Endothelial cell of umbilical vein (primary cell): ENCODE data around the gene RGS7BP. TPM values are rescaled to one million over a fixed set of nuclear protein-coding genes. Genes with fewer than 3 reads are reported as not detected.

ENCODE experiments used
- BruUV-seq: library from RNA; stranded (reverse); fragments of 400-500 nt; replicated peaks from 2 replicates; lab custom pipeline; 2021; lab: Mats Ljungman, UMichigan
- CTCF ChIA-PET: fragments of 300-600, 350-600 bp; sonication (Branson Sonifier 250); formaldehyde crosslinking; loops from one replicate; lab custom pipeline; 2021; ENCODE audit warnings: antibody characterized with exemption, inconsistent platforms; lab: Charles Lee
- POLR2A ChIA-PET: fragments of 300-600, 350-600 bp; sonication (Branson Sonifier 250); formaldehyde crosslinking; loops from one replicate; lab custom pipeline; 2021; ENCODE audit warnings: antibody characterized with exemption, inconsistent platforms; lab: Charles Lee
- DNase-seq: peaks from one replicate; pipeline ENCODE4 v3.0.0-alpha.2; 2011; ENCODE audit warnings: low read depth, low spot score
- FAIRE-seq: peaks from 2 replicates; lab custom pipeline; 2011; peaks lifted over from hg19 to GRCh38; lab: Jason Lieb, UNC
- H2AFZ ChIP-seq: 2 replicates; pipeline ENCODE4 v1.6.0; 2012; ENCODE audit warnings: low read depth, low read length, control low read depth, inconsistent platforms
- H3K27ac ChIP-seq: 2 replicates; pipeline ENCODE4 v1.5.1; 2011; ENCODE audit warnings: low read depth, mild to moderate bottlenecking, control low read depth, low read length, moderate library complexity; ENCODE audit not compliant: insufficient read depth
- H3K27me3 ChIP-seq, 2 experiments: 2 replicates each; pipeline versions ENCODE4 v1.6.0 to v1.6.1; 2011; ENCODE audit warnings: low read length in 2 of 2, mixed read lengths in 1 of 2; ENCODE audit not compliant: control insufficient read depth in 2 of 2, insufficient read depth in 2 of 2
- H3K36me3 ChIP-seq, 2 experiments: 2 replicates in 1 of 2; 3 replicates in 1 of 2; pipeline ENCODE4 v1.5.1; 2011; ENCODE audit warnings: low read length in 2 of 2, mild to moderate bottlenecking in 1 of 2, moderate library complexity in 1 of 2; ENCODE audit not compliant: control insufficient read depth in 2 of 2, insufficient read depth in 2 of 2; ENCODE audit errors: extremely low read depth in 1 of 2
- H3K4me1 ChIP-seq: 3 replicates; pipeline ENCODE4 v1.5.1; 2011; ENCODE audit warnings: mild to moderate bottlenecking, low read length; ENCODE audit not compliant: control insufficient read depth, insufficient read depth; ENCODE audit errors: extremely low read depth
- H3K4me2 ChIP-seq: 2 replicates; pipeline ENCODE4 v1.6.1; 2011; ENCODE audit warnings: low read length, control low read depth, mixed read lengths; ENCODE audit not compliant: insufficient read depth
- H3K4me3 ChIP-seq, 3 experiments: fragments of 200-600 bp in 1 of 3; sonication (generic), shearing (Covaris generic) in 1 of 3; replicated peaks in 1 of 3; 2 replicates each; pipeline ENCODE4 v1.5.1; 2011 to 2016; ENCODE audit warnings: control low read depth in 3 of 3, low read length in 3 of 3, mild to moderate bottlenecking in 2 of 3, inconsistent platforms in 1 of 3, low read depth in 1 of 3, moderate library complexity in 1 of 3; ENCODE audit not compliant: insufficient read depth in 1 of 3
- H3K79me2 ChIP-seq: 2 replicates; pipeline ENCODE4 v1.6.0; 2012; ENCODE audit warnings: low read length, inconsistent platforms; ENCODE audit not compliant: control insufficient read depth, insufficient read depth
- H3K9ac ChIP-seq: replicated peaks from 2 replicates; pipeline ENCODE3; 2011; ENCODE audit warnings: low read length, control low read depth; ENCODE audit not compliant: insufficient read depth; ENCODE audit errors: extremely low read depth
- H3K9me1 ChIP-seq: replicated peaks from 3 replicates; pipeline ENCODE4 v1.6.0; 2011; ENCODE audit warnings: mild to moderate bottlenecking, low read length; ENCODE audit not compliant: control insufficient read depth, insufficient read depth; ENCODE audit errors: extremely low read depth
- H3K9me3 ChIP-seq: replicated peaks from 2 replicates; pipeline ENCODE4 v1.5.1; 2012; ENCODE audit warnings: low read length, inconsistent platforms; ENCODE audit not compliant: control insufficient read depth, insufficient read depth
- H4K20me1 ChIP-seq: replicated peaks from 2 replicates; pipeline ENCODE3; 2011; ENCODE audit warnings: mild to moderate bottlenecking, low read length; ENCODE audit not compliant: control insufficient read depth, insufficient read depth; ENCODE audit errors: extremely low read depth
- CTCF ChIP-seq, 2 donors: IDR thresholded peaks; 1 replicate in 1 of 2; 2 replicates in 1 of 2; pipeline ENCODE4 v1.5.1; 2011; ENCODE audit warnings: low read length in 2 of 2, mild to moderate bottlenecking in 2 of 2, moderate library complexity in 2 of 2, control low read depth in 1 of 2, inconsistent platforms in 1 of 2, low read depth in 1 of 2; ENCODE audit not compliant: insufficient read depth in 1 of 2; ENCODE audit errors: extremely low read depth in 1 of 2
- EZH2 ChIP-seq: IDR thresholded peaks from 2 replicates; pipeline ENCODE4 v1.6.1; 2012; ENCODE audit warnings: borderline replicate concordance, low read depth, mild to moderate bottlenecking, moderate library complexity, low read length, inconsistent platforms; ENCODE audit not compliant: severe bottlenecking
- FOS ChIP-seq: IDR thresholded peaks from 2 replicates; pipeline ENCODE4 v1.6.1; 2011; ENCODE audit warnings: mild to moderate bottlenecking, low read length, moderate library complexity, borderline replicate concordance; ENCODE audit not compliant: insufficient read depth
- GATA2 ChIP-seq: IDR thresholded peaks from 2 replicates; pipeline ENCODE4 v1.7.0; 2011; ENCODE audit warnings: low read depth, mild to moderate bottlenecking, moderate library complexity, mixed read lengths, low read length; ENCODE audit not compliant: insufficient read length, insufficient read depth
- JUN ChIP-seq: IDR thresholded peaks from 2 replicates; pipeline ENCODE4 v1.6.1; 2011; ENCODE audit warnings: borderline replicate concordance, low read depth; ENCODE audit not compliant: insufficient read length, insufficient read depth
- MAX ChIP-seq: IDR thresholded peaks from 2 replicates; pipeline ENCODE4 v1.6.1; 2011; ENCODE audit not compliant: insufficient read depth, insufficient read length
- MYC ChIP-seq: IDR thresholded peaks from one replicate; pipeline ENCODE4 v1.6.1; 2011; ENCODE audit warnings: mild to moderate bottlenecking, low read depth, low read length
- POLR2A ChIP-seq: IDR thresholded peaks from 2 replicates; pipeline ENCODE4 v1.6.1; 2012; ENCODE audit warnings: low read depth, mild to moderate bottlenecking, control low read depth, low read length
- POLR2AphosphoS5 ChIP-seq: IDR thresholded peaks from 2 replicates; pipeline ENCODE4 v1.6.1; 2012; ENCODE audit warnings: low read depth, mild to moderate bottlenecking, control low read depth, low read length, moderate library complexity; ENCODE audit not compliant: insufficient read depth
- dilution Hi-C: fragments of 300-500 bp; cut with MboI; formaldehyde crosslinking; loops from one replicate; pipeline ENCODE4 v1.15.0; 2019; ENCODE audit warnings: low sequenced_read_pairs; ENCODE audit not compliant: extremely low pct_ligation_motif_present
- intact Hi-C: fragments of 100-400 bp; cut with micrococcal nuclease; formaldehyde crosslinking; loops from one replicate; pipeline ENCODE4 v1.10.0; 2022
- polyA plus RNA-seq, 4 experiments: library from polyadenylated mRNA; depleted of rRNA in 3 of 4; stranded (reverse) in 3 of 4; unstranded in 1 of 4; fragments of >200 nt; gene quantifications; 2 replicates each; pipeline versions ENCODE4 v1.2.1 to v1.2.3, GENCODE V29; 2011 to 2012; ENCODE audit warnings: missing spikeins in 1 of 4
- total RNA-seq: library from RNA; stranded (reverse); gene quantifications from 2 replicates; pipeline ENCODE4 v1.2.3, GENCODE V29; 2021

RGS7BP gene
- total and polyA plus RNA-seq, 2 donors (not counting 3 experiments of a cell fraction or from before 2014, with no cell fraction given) = 0.51 to 2.0 TPM

GRCh38 chr5:64519263-64519662 lies 13.4 kb downstream of the RGS7BP start:
- Histone ChIP-seq H3K27me3 (no peaks in the 10 kb centered on the region), H3K4me1 (no peaks in the 10 kb centered on the region), H3K27ac (no peak overlapping the region), H3K9me1 (no peaks in the 10 kb centered on the region), H4K20me1 (no peaks in the 10 kb centered on the region), H3K79me2 (no peaks in the 10 kb centered on the region), H3K4me3 (no peak overlapping the region), H3K36me3 (no peaks in the 10 kb centered on the region), H3K9ac (no peak overlapping the region), H3K9me3 (no peaks in the 10 kb centered on the region), H3K4me2 (no peak overlapping the region), H2AFZ (no peak overlapping the region)
- intact Hi-C loops (no loop called here), dilution Hi-C loops (no loop called here)
- ChIA-PET CTCF (interaction anchor here (1.0 to 1.1 kb wide), 2 partner anchors 9 to 290 kb away, joined by 3 to 4 read pairs; no protein-coding TSS in a partner anchor), POLR2A (no interaction called here)
- DNase-seq = no peak
- no TSS peak for BruUV-seq
- FAIRE-seq = no peak
- no peak for TF ChIP-seq MYC
- TF ChIP-seq FOS = no peak
- no peak for TF ChIP-seq POLR2A
- no peak for TF ChIP-seq MAX
- TF ChIP-seq EZH2 = no peak

GRCh38 chr5:64526734-64527439 lies 21.1 kb downstream of the RGS7BP start:
- Histone ChIP-seq H3K27me3 (no peaks in the 10 kb centered on the region), H3K9me3 (no peaks in the 10 kb centered on the region), H3K79me2 (no peaks in the 10 kb centered on the region), H3K27ac (no peak overlapping the region), H3K9me1 (no peaks in the 10 kb centered on the region), H3K4me1 (peaks cover 3% of the 10 kb centered on the region), H3K4me3 (no peak overlapping the region), H3K9ac (no peak overlapping the region), H3K36me3 (no peaks in the 10 kb centered on the region), H2AFZ (no peak overlapping the region), H4K20me1 (no peaks in the 10 kb centered on the region), H3K4me2 (no peak overlapping the region)
- FAIRE-seq (no peak), DNase-seq (no peak)
- no peak for TF ChIP-seq CTCF (IDR thresholded peaks at IDR 0.05; ENCODE audit: extremely low read depth in 1 of 2, insufficient read depth in 1 of 2, low read depth in 1 of 2, low read length in 2 of 2)
- TF ChIP-seq EZH2 = no peak
- TF ChIP-seq GATA2 = no peak
- TF ChIP-seq JUN = no peak
- TF ChIP-seq POLR2AphosphoS5 = no peak
- no peak for TF ChIP-seq MYC
- TF ChIP-seq FOS = no peak
- no peak for TF ChIP-seq MAX
- no peak for TF ChIP-seq POLR2A
- BruUV-seq = no TSS peak
- intact Hi-C loops (no loop called here), dilution Hi-C loops (no loop called here)
- CTCF ChIA-PET = interaction anchor here (0.7 to 1.3 kb wide), 4 partner anchors 11 to 273 kb away, joined by 3 to 4 read pairs (median 3); no protein-coding TSS in a partner anchor
- POLR2A ChIA-PET = no interaction called here
